ENCODE results near the gene ATP5ME.
"Not testable (repeated sequence)": the region's sequence is repeated elsewhere in the genome, so short reads cannot be mapped to it uniquely, and the experiment has no call there.

ATP5ME gene

GRCh38 chr4:674172-675035 is at the start of gene ATP5ME, which contains the start of gene MYL5:
TSS of gene ATP5ME (minus strand) at chr4:674276. CDS start at chr4:674247, 29 bp downstream.
TSS of gene MYL5 (plus strand) at chr4:674542. CDS start at chr4:678027, 3,485 bp downstream.
- DNase-seq = peak; percentile 96 to 99 (median 98)

- no peak for DNase-seq
Measured at GRCh38 chr4:722851-723360, 48.8 kb upstream of the ATP5ME start.

GRCh38 chr4:722169-722725 is 48.2 kb upstream of the ATP5ME start:
- DNase-seq = no peak

GRCh38 chr4:721261-722168 is 47.4 kb upstream of the ATP5ME start:
- no peak for DNase-seq

DNA sequence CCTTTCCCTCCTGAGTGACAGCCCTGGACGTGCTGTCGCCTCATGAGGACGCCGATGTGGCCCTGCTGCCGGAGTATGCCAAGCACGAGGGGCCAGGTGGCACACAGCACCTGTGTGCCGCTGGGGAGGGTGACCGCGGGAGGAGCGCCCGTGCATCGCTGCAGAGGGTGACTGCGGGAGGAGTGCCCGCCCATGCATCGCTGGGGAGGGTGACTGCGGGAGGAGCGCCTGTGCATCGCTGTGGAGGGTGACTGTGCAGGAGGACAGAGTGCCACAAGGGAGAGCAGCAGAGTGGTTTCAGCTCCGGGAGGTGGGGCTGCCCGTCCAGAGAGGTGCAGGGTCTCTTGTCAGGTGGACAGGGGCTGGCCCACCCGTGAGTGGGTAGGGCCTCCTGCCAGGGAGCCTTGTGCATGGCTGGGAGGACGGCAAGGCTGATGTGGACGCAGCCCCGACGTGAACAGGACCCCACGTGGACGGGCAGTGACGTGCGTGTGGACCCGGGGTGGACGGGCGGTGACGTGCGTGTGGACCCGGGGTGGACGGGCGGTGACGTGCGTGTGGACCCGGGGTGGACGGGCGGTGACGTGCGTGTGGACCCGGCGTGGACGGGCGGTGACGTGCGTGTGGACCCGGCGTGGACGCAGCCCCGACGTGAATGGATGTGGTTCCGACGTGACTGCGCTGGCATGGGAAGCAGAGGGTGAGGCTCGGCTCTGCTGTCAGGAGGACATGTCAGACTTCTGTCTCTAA is 46.2 kb upstream of the ATP5ME start:
- no peak for DNase-seq

- no peak for DNase-seq
Measured at GRCh38 chr4:718460-718859, 44.4 kb upstream of the ATP5ME start.

GRCh38 chr4:717601-718320 is 43.7 kb upstream of the ATP5ME start:
- no peak for DNase-seq

DNA sequence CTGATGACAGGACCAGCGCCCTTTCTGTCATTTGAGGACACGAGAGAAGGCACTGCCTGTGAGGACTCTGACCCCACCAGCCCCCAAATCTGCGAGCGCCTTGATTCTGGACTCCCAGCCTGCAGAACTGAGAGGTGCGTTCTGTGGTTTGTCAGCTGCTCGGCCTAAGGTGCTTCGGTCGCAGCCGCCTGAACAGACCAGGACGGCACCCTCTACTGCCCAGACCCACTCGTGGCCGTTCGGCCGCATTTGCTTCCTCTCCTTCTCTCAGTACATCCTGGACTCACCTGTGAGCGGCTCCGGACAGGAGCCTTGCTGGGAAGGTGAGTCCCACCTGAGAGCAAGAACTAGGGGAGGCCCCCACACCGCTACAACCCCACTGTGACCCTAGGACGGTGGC is 40.0 kb upstream of the ATP5ME start:
- no peak for DNase-seq

GRCh38 chr4:712916-713632 is 39.0 kb upstream of the ATP5ME start:
- DNase-seq = no peak

GRCh38 chr4:712093-712492 is 38.0 kb upstream of the ATP5ME start:
- DNase-seq = no peak

DNA sequence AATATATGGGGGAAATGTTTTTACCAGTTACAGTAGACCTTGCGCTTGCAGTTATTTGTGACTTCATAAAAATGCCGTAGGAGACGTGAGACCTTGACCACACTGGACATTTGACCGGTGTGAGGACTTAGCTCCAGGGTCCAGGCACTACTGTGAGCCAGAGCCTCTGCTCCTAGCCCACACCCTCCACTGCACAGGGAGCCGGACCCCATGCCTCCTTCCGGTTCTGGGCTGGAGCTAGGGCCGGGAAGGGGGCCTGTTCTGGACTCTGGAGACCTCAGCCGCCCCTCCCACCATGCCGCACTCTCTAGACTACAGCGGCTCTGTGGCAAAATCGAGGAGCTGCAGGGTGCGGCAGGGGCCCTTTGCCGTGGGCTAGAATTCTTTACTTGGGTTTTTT is 36.8 kb upstream of the ATP5ME start:
- no peak for DNase-seq

DNA sequence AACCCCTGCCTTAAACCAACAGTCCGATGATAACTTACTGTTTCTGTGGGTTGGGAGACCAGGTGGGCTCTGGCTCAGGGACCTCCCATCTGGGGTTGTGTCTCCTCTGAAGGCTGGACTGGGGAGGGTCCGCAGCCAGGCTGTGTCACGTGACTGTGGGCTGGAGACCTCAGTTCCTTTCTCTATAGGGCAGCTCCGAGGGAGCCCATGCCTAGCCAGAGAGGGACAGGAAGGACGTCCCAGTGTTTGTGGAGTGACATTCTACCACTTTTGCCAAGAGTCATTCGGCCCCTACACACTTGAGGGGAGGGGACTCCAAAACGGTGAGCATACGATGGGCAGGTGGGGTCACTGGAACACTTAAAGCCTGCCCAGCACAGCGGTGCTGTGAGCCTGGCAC is 36.0 kb upstream of the ATP5ME start:
- DNase-seq = no peak

- DNase-seq = no peak
Measured at GRCh38 chr4:709348-709747, 35.3 kb upstream of the ATP5ME start.

- DNase-seq = no peak
Measured at GRCh38 chr4:708631-708933, 34.5 kb upstream of the ATP5ME start.

DNA sequence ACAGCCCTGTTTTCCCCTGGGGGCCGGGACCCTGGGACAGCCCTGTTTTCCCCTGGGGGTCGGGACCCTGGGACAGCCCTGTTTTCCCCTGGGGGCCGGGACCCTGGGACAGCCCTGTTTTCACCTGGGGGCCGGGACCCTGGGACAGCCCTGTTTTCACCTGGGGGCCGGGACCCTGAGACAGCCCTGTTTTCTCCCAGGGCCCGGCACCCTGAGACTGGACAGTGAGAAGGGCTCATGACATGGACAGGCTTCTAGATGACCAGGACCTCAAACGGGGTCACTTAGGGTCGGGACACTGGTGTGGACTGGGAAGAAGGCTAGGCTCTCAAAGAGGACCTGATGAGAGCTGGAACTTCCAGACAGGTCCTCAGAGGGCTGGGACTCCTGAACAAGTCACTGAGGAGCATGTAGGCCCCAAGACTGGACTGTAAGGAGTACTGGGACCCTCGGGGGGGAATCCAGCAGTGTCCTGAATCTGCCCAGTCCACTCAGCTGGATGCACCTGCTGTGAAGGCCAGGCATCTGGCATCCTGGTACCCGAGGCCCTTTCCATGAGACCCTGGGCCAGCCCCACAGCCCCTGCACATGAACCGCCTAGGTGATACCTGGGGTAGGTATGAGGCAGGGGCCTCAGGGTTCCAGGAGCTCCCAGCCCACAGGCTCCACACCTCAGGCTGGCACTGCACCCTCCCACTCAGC is 34.0 kb upstream of the ATP5ME start:
- no peak for DNase-seq

DNA sequence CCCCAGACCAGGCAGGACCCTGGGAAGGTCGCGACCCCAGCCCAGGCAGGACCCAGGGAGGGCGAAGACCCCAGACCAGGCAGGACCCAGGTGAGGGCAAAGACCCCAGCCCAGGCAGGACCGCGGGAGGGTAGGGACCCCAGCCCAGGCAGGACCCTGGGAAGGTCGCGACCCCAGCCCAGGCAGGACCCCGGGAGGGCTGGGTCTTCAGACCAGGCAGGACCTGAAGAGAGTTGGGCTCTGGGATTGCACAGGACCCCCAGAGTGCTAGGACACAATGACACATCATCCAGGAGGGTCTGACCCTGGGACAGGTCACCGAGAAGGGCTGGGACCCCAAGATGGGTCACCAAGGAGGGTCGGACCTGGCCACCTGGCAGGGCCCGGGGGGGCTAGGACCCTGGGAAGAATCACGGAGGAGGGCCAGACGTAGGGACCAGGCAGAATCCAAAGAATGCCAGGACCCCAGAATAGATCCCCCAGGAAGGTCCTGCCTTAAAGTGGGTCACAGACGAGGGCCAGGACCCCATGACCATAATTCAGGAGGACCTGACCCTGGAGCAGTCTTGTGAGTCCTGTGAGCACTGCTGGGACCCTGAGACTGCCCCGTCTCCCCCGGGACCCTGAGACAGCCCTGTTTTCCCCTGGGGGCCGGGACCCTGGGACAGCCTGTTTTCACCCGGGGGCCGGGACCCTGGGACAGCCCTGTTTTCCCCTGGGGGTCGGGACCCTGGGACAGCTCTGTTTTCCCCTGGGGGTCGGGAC is 32.9 kb upstream of the ATP5ME start:
- no peak for DNase-seq

DNA sequence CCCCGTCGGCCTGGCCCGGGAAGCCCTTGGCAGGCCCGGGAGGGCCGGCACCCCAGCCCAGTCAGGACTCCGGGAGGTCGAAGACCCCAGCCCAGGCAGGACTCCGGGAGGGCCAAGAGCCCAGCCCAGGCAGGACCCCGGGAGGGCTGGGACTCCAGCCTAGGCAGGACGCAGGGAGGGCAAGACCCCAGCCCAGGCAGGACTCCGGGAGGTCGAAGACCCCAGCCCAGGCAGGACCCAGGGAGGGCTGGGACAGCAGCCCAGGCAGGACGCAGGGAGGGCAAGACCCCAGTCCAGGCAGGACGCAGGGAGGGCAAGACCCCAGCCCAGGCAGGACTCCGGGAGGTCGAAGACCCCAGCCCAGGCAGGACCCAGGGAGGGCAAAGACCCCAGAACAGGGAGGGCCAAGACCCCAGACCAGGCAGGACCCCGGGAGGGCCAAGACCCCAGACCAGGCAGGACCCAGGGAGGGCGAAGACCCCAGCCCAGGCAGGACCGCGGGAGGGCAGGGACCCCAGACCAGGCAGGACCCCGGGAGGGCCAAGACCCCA is 32.1 kb upstream of the ATP5ME start:
- DNase-seq = not testable (repeated sequence)

GRCh38 chr4:705278-706082 is 31.4 kb upstream of the ATP5ME start, which contains the start of gene PCGF3:
TSS of gene PCGF3 (plus strand) at chr4:705832. CDS start at chr4:733681, 27,849 bp downstream.
- peak; percentile 93 to 98 (median 98) for DNase-seq

- no peak for DNase-seq
Measured at GRCh38 chr4:704971-705277, 30.8 kb upstream of the ATP5ME start.

Data from activated naive CD4-positive, alpha-beta T cell (primary cell).